K562 (cell line): ENCODE results near the gene CREG1. TPM values are rescaled to one million over a fixed set of nuclear protein-coding genes. Genes with fewer than 3 reads are reported as not detected.

ENCODE experiments used
- BCOR ChIP-seq: fragments of 450-650 bp; IDR thresholded peaks from 2 replicates; pipeline ENCODE4 v1.6.1; 2016
- ERF ChIP-seq: fragments of 450-650 bp; formaldehyde crosslinking; IDR thresholded peaks from 2 replicates; pipeline ENCODE4 v1.4.0; 2020; ENCODE audit warnings: mild to moderate bottlenecking, mixed read lengths
- FOXJ2 ChIP-seq: fragments of 200-800 bp; sonication (Bioruptor generic); IDR thresholded peaks from 2 replicates; pipeline ENCODE4 v1.6.1; 2016; ENCODE audit warnings: missing genetic modification characterization, missing compliant biosample characterization
- HDAC3 ChIP-seq: fragments of 450-650 bp; IDR thresholded peaks from 2 replicates; pipeline ENCODE4 v1.6.1; 2018; ENCODE audit warnings: borderline replicate concordance, mild to moderate bottlenecking, moderate library complexity; ENCODE audit not compliant: partially characterized antibody
- MGA ChIP-seq: fragments of 450-650 bp; IDR thresholded peaks from 2 replicates; pipeline ENCODE4 v1.6.1; 2016; ENCODE audit warnings: mild to moderate bottlenecking, moderate library complexity
- NR2C1 ChIP-seq, 2 experiments: fragments of 450-650 bp; IDR thresholded peaks; 2 replicates each; pipeline ENCODE4 v1.6.1; 2017; ENCODE audit warnings: mild to moderate bottlenecking in 2 of 2, antibody characterized with exemption in 1 of 2, inconsistent platforms in 1 of 2, missing compliant biosample characterization in 1 of 2, missing genetic modification characterization in 1 of 2
- PKNOX1 ChIP-seq: fragments of 450-650 bp; IDR thresholded peaks from 2 replicates; pipeline ENCODE4 v1.6.1; 2016
- POLR3A ChIP-seq: IDR thresholded peaks from 2 replicates; pipeline ENCODE4 v1.6.1; 2011; ENCODE audit warnings: borderline replicate concordance, mild to moderate bottlenecking, moderate library complexity; ENCODE audit not compliant: insufficient read length, insufficient read depth; ENCODE audit errors: extremely low read depth
- RBBP5 ChIP-seq: fragments of 200-600 bp; sonication (generic); IDR thresholded peaks from 2 replicates; pipeline ENCODE4 v1.6.1; 2012; ENCODE audit warnings: borderline replicate concordance, mild to moderate bottlenecking, low read length, control low read depth, inconsistent platforms; ENCODE audit not compliant: insufficient read depth, poor library complexity, severe bottlenecking
- SMARCA4 ChIP-seq: fragments of 450-650 bp; IDR thresholded peaks from 2 replicates; pipeline ENCODE4 v1.6.1; 2016
- SMARCE1 ChIP-seq: fragments of 450-650 bp; IDR thresholded peaks from 2 replicates; pipeline ENCODE4 v1.7.1; 2016; ENCODE audit warnings: mild to moderate bottlenecking
- ZBTB9 ChIP-seq: fragments of 450-650 bp; formaldehyde crosslinking; IDR thresholded peaks from 2 replicates; pipeline ENCODE4 v1.4.0; 2020; ENCODE audit warnings: mild to moderate bottlenecking, moderate library complexity
- ZNF589 ChIP-seq: fragments of 200-800 bp; sonication (Bioruptor generic); IDR thresholded peaks from 2 replicates; pipeline ENCODE4 v1.6.1; 2016; ENCODE audit warnings: low read depth, missing genetic modification characterization, missing compliant biosample characterization
- polyA plus RNA-seq, 8 experiments: library from polyadenylated mRNA; depleted of rRNA in 4 of 8; stranded (reverse) in 5 of 8; unstranded in 3 of 8; fragments of >200 nt; fragmentation: Nextera tagmentation in 2 of 8; fragmentation: Illumina TruSeq in 1 of 8; extraction: Ambion mirVana in 2 of 8; extraction: Trizol in 1 of 8; gene quantifications; 2 replicates each; pipeline versions ENCODE4 v1.2.1 to v1.2.3, GENCODE V29; 2011 to 2014; ENCODE audit warnings: inconsistent platforms in 1 of 8, missing spikeins in 1 of 8
- total RNA-seq, 7 experiments: library from RNA; depleted of rRNA in 6 of 7; stranded (reverse); fragments of >200 nt in 6 of 7; fragmentation: Illumina TruSeq in 2 of 7; extraction: Trizol in 2 of 7; gene quantifications; 2 replicates each; pipeline versions ENCODE4 v1.2.1 to v1.2.3, GENCODE V29; 2011 to 2021; ENCODE audit warnings: low replicate concordance in 1 of 7

The CREG1 gene
- total and polyA plus RNA-seq, 9 of the 15 experiments (the other 6 are each of a cell fraction or from before 2014, with no cell fraction given), result 45.7 to 272 (median 161) TPM

- TF ChIP-seq MGA (no peak), POLR3A (no peak), SMARCA4 (no peak), SMARCE1 (0 out of 2 replicates have a peak, but pooled peaks have one; percentile 6), RBBP5 (peak; percentile 97), NR2C1 (IDR thresholded peaks at IDR 0.05) (no peak), NR2C1 (tag; IDR thresholded peaks at IDR 0.05) (no peak), FOXJ2 (peak; percentile 53; the same call in 1 of the 2 replicates), ZNF589 (CRISPR knock-in tag) (peak; percentile 72; the same call in 1 of the 2 replicates), BCOR (no peak), ERF (CRISPR knock-in tag) (peak; percentile 95), ZBTB9 (CRISPR knock-in tag) (peak; percentile 90; the same call in 1 of the 2 replicates), HDAC3 (no peak), PKNOX1 (peak; percentile 91)
Observed at GRCh38 chr1:167553136-167554027, at the start of gene CREG1 (continued).
